Choroid plexus epithelial cell (primary cell): Measurements from ENCODE around the gene PHOSPHO2.
A peak's percentile ranks its signal among the peaks of the same experiment; 100 is the strongest.

Experiments
- DNase-seq: peaks from one replicate; pipeline ENCODE4 v3.0.0-alpha.2; 2010; ENCODE audit warnings: low read depth
- H3K4me3 ChIP-seq: 2 replicates; pipeline ENCODE4 v1.5.1; 2011; ENCODE audit warnings: low read depth, mild to moderate bottlenecking, control low read depth, low read length, moderate library complexity
- CTCF ChIP-seq: conservative IDR thresholded peaks from 2 replicates; pipeline ENCODE4 v1.5.1; 2011; ENCODE audit warnings: low read depth, mild to moderate bottlenecking, control low read depth, inconsistent platforms, low read length, moderate library complexity

Gene PHOSPHO2

GRCh38 chr2:169670215-169670651 is 24.0 kb upstream of the PHOSPHO2 start:
- peak; percentile 39 for DNase-seq

GRCh38 chr2:169670937-169671336 is 23.3 kb upstream of the PHOSPHO2 start:
- no peak for TF ChIP-seq CTCF
- H3K4me3 ChIP-seq: no peak overlapping the region
- DNase-seq: no peak

More at GRCh38 chr2:169670215-169670651, 24.0 kb upstream of the PHOSPHO2 start:
- no peak for TF ChIP-seq CTCF
- H3K4me3 ChIP-seq: no peak overlapping the region

GRCh38 chr2:169672406-169672805 is 21.9 kb upstream of the PHOSPHO2 start:
- no peak for TF ChIP-seq CTCF
- DNase-seq: no peak
- H3K4me3 ChIP-seq: no peak overlapping the region

GRCh38 chr2:169673106-169673505 is 21.2 kb upstream of the PHOSPHO2 start:
- TF ChIP-seq CTCF: no peak
- no peak for DNase-seq
- H3K4me3 ChIP-seq: no peak overlapping the region

- no peak overlapping the region for H3K4me3 ChIP-seq
- no peak for DNase-seq
- TF ChIP-seq CTCF: no peak
Observed at GRCh38 chr2:169673921-169674320, 20.3 kb upstream of the PHOSPHO2 start.

- TF ChIP-seq CTCF: peak; percentile 52
- H3K4me3 ChIP-seq: no peak overlapping the region
- peak; percentile 18 for DNase-seq
Observed at GRCh38 chr2:169676357-169676756, 17.9 kb upstream of the PHOSPHO2 start.

GRCh38 chr2:169676850-169677249 is 17.4 kb upstream of the PHOSPHO2 start:
- TF ChIP-seq CTCF: no peak
- no peak overlapping the region for H3K4me3 ChIP-seq
- no peak for DNase-seq
